GM18870 (cell line): Measurements from ENCODE around the gene TAF12.
"Not testable (repeated sequence)": the region's sequence is repeated elsewhere in the genome, so short reads cannot be mapped to it uniquely, and the experiment has no call there.

ENCODE experiments used
- ATAC-seq: cut with Tn5 transposase; IDR thresholded peaks from one replicate; pipeline ENCODE4 v1.9.1; 2021; ENCODE audit warnings: moderate library complexity; ENCODE audit not compliant: unreplicated experiment

TAF12 gene, protein sequence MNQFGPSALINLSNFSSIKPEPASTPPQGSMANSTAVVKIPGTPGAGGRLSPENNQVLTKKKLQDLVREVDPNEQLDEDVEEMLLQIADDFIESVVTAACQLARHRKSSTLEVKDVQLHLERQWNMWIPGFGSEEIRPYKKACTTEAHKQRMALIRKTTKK

GRCh38 chr1:28642847-28643635 is at the start of gene TAF12:
Gene TAF12 (minus strand): TSS chr1:28643067. CDS start chr1:28622081, 20,986 bp downstream.
- peak; percentile 57 for ATAC-seq

- ATAC-seq: not testable (repeated sequence)
These were observed 48.8 kb upstream of the TAF12 start for GRCh38 chr1:28691627-28692026.

DNA sequence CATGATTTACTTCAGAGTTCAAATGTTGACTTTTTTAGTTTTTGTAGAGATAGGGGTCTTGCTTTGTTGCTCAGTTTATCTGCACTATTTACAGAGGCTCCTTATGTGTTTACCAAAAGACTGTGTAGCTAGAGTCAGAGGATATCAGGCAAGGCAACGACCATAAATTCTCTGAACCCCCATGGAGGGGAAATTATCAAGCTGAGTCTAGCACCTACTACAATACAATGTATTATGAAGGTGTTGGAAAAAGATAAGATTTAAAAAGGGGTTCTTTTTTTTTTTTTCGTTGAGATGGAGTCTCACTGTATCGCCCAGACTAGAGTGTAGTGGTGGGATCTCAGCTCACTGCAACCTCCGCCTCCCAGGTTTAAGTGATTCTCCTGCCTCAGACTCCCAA is 42.1 kb upstream of the TAF12 start:
- no peak for ATAC-seq

DNA sequence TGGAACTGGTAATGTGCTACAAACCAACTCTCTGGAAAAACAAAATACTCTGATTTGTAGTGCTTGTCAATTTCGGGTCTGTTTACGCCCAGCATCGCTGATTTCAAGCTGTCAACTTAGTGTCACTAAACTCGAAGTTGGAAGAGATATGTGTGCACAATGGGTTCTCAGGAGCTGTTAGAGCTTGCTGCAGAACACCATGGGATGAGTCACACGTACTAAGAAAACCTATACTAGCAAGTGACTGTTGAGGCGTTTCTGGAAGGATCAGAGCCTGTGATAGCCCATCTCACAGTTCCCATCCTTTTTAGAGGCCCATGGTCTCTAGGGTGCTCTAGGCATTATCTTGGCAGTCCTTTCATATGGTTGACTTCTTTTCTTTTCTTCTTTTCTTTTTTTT is 40.0 kb upstream of the TAF12 start:
- no peak for ATAC-seq

DNA sequence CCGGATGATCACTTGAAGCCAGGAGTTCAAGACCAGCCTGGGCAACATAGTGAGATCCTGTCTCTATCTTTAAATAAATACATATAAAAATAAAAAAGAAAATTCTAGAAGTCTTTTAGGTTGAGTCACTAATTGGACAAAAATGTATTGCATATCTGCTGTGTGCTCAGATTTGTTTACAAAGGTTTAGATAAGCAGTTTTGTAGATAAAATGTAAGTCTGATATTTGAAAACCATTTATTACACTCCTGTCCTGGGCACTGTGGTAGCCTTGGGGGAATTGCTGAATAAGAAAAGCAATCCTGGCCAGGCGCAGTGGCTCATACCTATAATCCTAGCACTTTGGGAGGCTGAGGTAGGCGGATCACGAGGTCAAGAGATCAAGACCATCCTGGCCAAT is 37.3 kb upstream of the TAF12 start:
- no peak for ATAC-seq

DNA sequence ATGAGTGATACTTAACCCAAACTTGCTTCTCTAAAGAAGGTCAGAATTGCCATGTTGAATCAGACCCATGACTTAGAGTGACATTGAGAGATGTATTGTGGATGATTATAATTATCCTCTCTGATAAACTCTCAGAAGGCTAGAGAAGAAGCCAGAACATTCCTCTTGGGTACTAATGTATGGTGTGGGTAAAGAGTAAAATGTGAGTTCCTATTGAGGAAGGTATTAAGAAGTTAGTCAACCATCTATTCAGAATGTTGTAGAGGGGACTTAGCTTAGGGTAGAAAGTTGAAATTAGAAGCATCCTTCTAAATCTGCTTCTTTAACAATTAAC is 33.0 kb upstream of the TAF12 start:
- ATAC-seq: no peak

DNA sequence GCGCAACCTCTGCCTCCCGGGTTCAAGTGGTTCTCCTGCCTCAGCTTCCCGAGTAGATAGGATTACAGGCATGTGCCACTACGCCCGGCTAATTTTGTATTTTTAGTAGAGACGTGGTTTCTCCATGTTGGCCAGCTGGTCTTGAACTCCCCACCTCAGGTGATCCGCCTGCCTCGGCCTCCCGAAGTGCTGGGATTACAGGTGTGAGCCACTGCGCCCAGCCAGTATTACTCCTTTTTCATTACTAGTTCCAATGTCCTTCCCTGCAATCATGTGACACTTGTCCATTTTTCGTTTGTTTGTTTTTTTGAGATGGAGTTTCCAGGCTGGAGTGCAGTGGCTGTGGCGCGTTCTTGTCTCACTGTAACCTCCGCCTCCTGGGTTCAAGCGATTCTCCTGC is 30.1 kb upstream of the TAF12 start:
- ATAC-seq: not testable (repeated sequence)

DNA sequence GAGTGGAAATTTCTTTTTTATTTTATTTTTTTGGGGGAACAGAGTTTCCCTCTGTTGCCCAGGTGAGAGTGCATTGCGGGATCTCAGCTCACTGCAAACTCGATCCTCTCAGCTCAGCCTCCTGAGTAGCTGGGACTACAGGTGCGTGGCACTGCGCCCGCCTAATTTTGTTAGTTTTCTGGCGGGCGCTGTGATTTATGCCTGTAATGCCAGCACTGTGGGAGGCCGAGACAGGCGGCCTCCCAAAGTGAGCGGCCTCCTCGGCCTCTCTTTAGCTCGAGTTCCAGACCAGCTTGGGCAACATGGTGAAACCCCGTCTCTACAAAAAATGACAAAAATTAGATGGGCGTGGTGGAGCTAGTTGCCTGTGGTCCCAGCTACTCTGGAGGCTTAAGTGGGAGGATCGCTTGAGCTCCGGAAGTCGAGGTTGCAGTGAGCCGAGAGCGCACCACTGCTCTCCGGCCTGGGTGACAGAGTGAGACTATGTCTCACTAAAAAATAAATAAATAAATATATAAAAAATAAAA is 28.4 kb upstream of the TAF12 start:
- no peak for ATAC-seq

- ATAC-seq: no peak
These were observed 26.3 kb upstream of the TAF12 start for GRCh38 chr1:28668956-28669723.

DNA sequence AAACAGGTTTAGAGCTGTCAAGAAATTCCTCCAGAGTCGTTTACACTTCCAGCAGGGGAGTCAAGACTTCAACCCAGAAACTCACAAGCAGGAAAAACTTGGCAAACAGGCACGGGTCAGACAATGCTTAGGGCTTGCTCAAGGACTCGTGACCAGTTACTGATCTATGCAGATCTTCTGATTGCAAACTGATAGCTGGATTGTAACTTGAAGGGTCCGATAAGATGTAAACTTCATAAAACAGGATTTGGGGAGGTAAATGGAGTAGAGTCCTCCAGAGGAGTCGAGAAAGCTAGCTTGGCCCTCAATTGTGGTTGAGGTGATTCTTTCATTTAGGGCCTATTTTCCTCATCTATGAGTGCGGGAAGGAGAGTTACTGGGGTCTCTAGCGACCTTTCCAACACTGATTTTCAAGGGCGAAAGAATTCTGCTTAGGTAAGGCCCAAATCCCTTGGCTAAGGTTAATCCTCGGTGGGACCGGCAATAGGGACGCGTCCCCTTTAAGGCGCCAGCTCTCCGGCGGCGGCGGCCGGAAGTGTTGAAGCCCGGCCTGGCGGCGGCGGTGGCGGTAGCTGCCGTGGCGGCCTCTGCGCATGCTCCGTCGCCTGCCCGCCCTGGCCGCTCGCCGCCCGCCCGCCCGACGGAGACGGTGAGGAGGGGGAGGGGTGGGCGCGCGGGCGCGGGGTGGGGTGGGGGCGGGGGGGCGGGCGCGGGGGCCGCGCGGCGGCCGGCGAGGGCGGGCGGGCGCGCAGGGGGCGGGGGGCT is 25.5 kb upstream of the TAF12 start, which contains the start of gene GMEB1:
GMEB1 (plus strand) TSS at position 594 of the 765 bp plus-strand sequence. CDS start 14,829 bp downstream, outside the sequence.
- ATAC-seq: no peak

DNA sequence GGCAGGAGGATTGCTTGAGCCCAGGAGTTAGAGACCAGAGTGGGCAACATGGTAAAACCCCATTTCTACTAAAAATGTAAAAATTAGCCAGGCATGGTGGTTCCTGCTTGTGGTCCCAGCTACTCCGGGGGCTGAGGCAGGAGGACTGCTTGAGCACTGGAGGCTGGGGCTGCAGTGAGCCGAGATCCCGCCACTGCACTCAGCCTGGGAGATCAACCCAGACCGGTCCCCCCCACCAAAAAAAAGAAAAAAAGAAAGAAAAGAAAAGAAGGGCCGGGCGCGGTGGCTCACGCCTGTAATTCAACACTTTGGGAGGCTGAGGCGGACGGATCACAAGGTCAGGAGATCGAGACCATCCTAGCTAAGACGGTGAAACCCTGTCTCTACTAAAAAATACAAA is 23.9 kb upstream of the TAF12 start:
- ATAC-seq: no peak

DNA sequence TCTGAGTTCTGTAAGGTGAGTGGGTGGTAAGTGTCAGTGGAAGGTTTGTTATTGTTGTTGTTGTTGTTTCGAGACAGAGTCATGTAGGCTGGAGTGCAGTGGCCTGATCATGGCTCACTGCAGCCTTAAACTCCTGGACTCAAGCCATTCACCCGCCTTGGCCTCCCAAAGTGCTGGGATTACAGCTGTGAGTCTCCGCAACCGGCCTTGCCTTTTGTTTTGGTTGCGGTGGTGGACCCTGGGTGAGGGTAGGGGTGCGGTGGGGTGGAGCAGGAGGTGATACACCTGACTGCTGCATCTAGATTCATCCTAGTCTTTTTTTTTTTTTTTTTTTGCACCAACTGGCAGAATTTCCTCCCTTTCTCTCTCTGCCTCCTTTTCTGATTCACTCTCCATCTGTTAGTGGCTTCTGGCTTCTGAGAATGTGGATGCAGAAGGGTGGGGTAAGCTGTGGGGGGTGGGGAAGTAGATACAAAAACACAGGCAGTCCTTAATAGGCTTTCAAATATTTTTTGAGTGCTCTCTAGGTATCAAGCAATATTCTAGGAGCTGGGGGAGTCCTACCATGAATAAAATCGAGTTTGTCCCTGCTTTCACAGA is 21.1 kb upstream of the TAF12 start:
- no peak for ATAC-seq

DNA sequence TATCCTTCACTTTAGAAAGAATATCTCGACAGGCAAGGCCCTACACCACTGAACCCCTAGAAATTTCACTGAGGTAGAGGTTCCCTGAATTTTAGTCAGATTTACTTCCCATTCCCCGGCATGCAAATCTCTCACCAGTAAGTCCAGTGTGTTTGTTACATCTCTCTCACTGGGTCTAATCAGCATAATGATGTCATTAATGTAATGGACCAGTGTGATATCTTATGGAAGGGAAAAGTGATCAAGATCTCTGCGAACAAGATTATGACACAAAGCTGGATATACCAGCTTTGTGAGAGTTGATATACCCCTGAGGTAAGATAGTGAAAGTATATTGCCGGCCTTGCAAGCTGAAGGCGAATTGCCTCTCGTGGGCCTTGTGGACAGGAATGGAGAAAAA is 13.5 kb upstream of the TAF12 start:
- no peak for ATAC-seq

DNA sequence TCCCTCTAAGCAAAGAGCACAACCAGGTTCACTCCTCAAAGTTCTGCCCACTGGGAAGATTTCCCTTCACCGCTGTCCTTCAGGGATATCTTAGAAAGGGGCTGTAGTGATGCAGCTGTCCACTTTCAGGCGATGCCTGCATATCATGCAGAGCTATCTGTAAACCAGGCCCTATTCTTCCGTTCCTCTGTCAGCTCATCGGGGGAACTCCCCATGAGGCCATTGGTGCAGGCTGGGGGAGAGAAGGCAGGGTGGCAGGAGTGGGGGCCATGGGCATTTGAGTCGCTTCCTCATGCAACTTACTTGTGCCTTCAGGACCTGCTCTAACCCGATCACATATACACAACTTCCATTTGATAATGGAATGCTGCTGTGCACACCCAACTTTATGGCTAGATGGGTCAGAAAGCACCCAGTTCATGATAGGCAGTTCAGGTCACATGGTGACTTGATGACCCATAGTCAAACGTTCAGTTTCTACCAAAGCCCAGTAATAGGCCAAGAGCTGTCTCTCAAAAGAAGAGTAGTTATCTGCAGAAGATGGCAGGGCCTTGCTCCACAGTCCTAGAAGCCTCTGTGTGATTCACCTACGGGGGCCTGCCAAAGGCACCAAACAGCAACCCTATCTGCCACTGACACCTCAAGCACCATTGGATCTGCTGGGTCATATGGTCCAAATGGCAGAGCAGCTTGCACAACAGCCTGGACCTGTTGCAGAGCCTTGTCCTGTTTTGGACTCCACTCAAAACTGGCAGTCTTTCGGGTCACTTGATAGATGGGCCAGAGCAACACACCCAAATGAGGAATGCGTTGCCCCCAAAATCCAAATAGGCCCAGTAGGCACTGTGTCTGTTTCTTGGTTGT is 12.8 kb upstream of the TAF12 start:
- ATAC-seq: not testable (repeated sequence)

DNA sequence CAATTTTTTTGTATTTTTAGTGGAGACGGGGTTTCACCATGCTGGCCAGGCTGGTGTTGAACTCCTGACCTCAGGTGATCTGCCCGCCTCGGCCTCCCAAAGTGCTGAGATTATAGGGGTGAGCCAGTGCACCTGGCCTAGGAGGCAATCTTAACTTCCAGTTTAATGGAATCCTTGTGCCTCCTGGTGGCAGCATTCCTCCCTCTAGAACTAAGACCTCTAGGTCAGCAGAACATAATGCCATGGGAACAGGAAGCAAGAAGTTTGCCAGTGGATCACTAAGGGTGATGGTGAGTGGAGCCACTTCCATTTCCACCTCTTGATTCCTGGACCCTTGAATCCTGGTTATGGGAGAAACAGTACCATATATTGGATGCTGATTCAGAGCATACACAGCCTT is 11.0 kb upstream of the TAF12 start:
- ATAC-seq: not testable (repeated sequence)

GRCh38 chr1:28653063-28653462 is 10.2 kb upstream of the TAF12 start:
- not testable (repeated sequence) for ATAC-seq

GRCh38 chr1:28648474-28649198 is 5.8 kb upstream of the TAF12 start, which contains the start of gene RNU11:
Gene RNU11 (plus strand): TSS chr1:28648600.
- ATAC-seq: peak; percentile 66

DNA sequence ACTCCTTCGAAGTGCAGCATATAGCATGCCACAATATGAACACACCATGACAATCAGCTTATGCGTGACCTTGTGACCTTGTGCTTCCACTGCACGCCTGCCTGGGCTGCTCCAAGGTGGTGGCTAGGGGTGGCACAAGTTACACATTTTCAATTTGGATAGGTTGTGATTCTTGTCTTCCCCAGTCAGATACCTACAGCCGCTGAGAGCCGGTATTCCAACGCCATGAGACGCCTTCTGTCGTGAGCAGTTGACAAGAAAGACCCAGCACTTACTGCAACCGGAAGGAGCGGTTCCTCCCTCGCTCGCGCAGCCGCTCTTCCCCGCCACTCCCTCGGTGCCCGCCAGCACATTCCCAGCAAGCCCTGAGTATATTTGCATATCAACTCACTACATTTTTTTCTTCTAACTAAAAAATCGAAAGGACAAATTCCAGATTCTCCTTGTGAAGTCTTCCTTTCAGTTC is 5.2 kb upstream of the TAF12 start:
- ATAC-seq: peak; percentile 44

- ATAC-seq: no peak
These were observed 3.2 kb upstream of the TAF12 start for GRCh38 chr1:28646040-28646439.
